Hypothalamus (tissue), 51 donors: ENCODE data around the gene SOX21.
A peak's percentile ranks its signal among the peaks of the same experiment; 100 is the strongest.
"Not testable (repeated sequence)": the region's sequence is repeated elsewhere in the genome, so short reads cannot be mapped to it uniquely, and the experiment has no call there.

Experiments used
- DNase-seq, 51 donors: peaks; one replicate each; lab custom pipeline; 2025; lab: John Stamatoyannopoulos, UW

Gene SOX21

GRCh38 chr13:94712287-94712811, at the start of gene SOX21:
SOX21 (minus strand) TSS chr13:94712545; CDS start chr13:94712049, 496 bp downstream.
- DNase-seq: peak in 37 of 51 donors; percentile 8 to 72 (median 44)

- no peak for DNase-seq
Measured at GRCh38 chr13:94761407-94761806, 49.1 kb upstream of the SOX21 start.

GRCh38 chr13:94759120-94759728, 46.9 kb upstream of the SOX21 start:
- DNase-seq: no peak

GRCh38 chr13:94758436-94758960, 46.2 kb upstream of the SOX21 start:
- DNase-seq: no peak

GRCh38 chr13:94753327-94753726, 41.0 kb upstream of the SOX21 start:
- DNase-seq: no peak

GRCh38 chr13:94749162-94749561, 36.8 kb upstream of the SOX21 start:
- no peak for DNase-seq

- no peak for DNase-seq
Measured at GRCh38 chr13:94739235-94739634, 26.9 kb upstream of the SOX21 start.

- no peak for DNase-seq
Measured at GRCh38 chr13:94731028-94731427, 18.7 kb upstream of the SOX21 start.

- DNase-seq: not testable (repeated sequence)
Measured at GRCh38 chr13:94729941-94730340, 17.6 kb upstream of the SOX21 start.

- DNase-seq: no peak
Measured at GRCh38 chr13:94726425-94726824, 14.1 kb upstream of the SOX21 start.

GRCh38 chr13:94722609-94723345, 10.4 kb upstream of the SOX21 start:
- DNase-seq: no peak

GRCh38 chr13:94718697-94719096, 6.4 kb upstream of the SOX21 start:
- not testable (repeated sequence) for DNase-seq

- no peak for DNase-seq
Measured at GRCh38 chr13:94717916-94718315, 5.6 kb upstream of the SOX21 start.

GRCh38 chr13:94716016-94716415, 3.7 kb upstream of the SOX21 start:
- DNase-seq: peak in 1 of 51 donors; percentile 16

- peak in 6 of 51 donors; percentile 14 to 66 (median 31) for DNase-seq
Measured at GRCh38 chr13:94713561-94714182, 1.3 kb upstream of the SOX21 start.

GRCh38 chr13:94712812-94713560, 641 bp upstream of the SOX21 start:
- peak in 37 of 51 donors; percentile 17 to 81 (median 59) for DNase-seq

- DNase-seq: peak in 13 of 51 donors; percentile 6 to 58 (median 24)
Measured at GRCh38 chr13:94711561-94712286, 621 bp downstream of the SOX21 start.

- peak in 20 of 51 donors; percentile 6 to 77 (median 48) for DNase-seq
Measured at GRCh38 chr13:94710881-94711560, 1.3 kb downstream of the SOX21 start.
